GM12891 (cell line): Measurements from ENCODE around the gene ADGRF1.

Experiments
- PAX5 ChIP-seq: IDR thresholded peaks from 2 replicates; pipeline ENCODE4 v1.6.1; 2011; ENCODE audit warnings: low read length, moderate library complexity, mild to moderate bottlenecking; ENCODE audit not compliant: insufficient read depth, severe bottlenecking
- POLR2A ChIP-seq: IDR thresholded peaks from 2 replicates; pipeline ENCODE4 v1.6.1; 2011; ENCODE audit warnings: low read depth, low read length, control low read depth
- POLR2AphosphoS5 ChIP-seq: IDR thresholded peaks from 2 replicates; pipeline ENCODE4 v1.6.1; 2011; ENCODE audit warnings: low read depth, low read length, control low read depth
- SPI1 ChIP-seq: IDR thresholded peaks from 2 replicates; pipeline ENCODE4 v1.6.1; 2011; ENCODE audit warnings: low read depth, low read length, control low read depth
- TAF1 ChIP-seq: IDR thresholded peaks from 2 replicates; pipeline ENCODE4 v1.6.1; 2011; ENCODE audit warnings: low read depth, low read length, control low read depth

GRCh38 chr6:47056832-47057231 lies 14.7 kb upstream of the ADGRF1 start:
- TF ChIP-seq TAF1: no peak
- no peak for TF ChIP-seq POLR2AphosphoS5
- no peak for TF ChIP-seq POLR2A
- TF ChIP-seq SPI1: no peak
- no peak for TF ChIP-seq PAX5
